ENCODE measurements around the gene RASAL3.

GRCh38 chr19:15439078-15439799, 25.1 kb downstream of the RASAL3 start:
- no peak for TF ChIP-seq CTCF (IDR thresholded peaks at IDR 0.05)
- no peak for TF ChIP-seq POLR2A (IDR thresholded peaks at IDR 0.05)

Data from esophagus squamous epithelium (tissue), 4 donors.